Keratinocyte (primary cell): ENCODE data around the gene EDA. TPM values are rescaled to one million over a fixed set of nuclear protein-coding genes. Genes with fewer than 3 reads are reported as not detected.
"Not testable (repeated sequence)": the region's sequence is repeated elsewhere in the genome, so short reads cannot be mapped to it uniquely, and the experiment has no call there.

Source experiments
- DNase-seq: peaks from one replicate; pipeline ENCODE4 v3.0.0-alpha.2; 2011; ENCODE audit warnings: low read depth, missing footprints, low spot score
- FAIRE-seq: peaks from 2 replicates; lab custom pipeline; 2011; peaks lifted over from hg19 to GRCh38; lab: Jason Lieb, UNC
- H2AFZ ChIP-seq: 2 replicates; pipeline ENCODE4 v1.6.0; 2012; ENCODE audit warnings: low read length, control low read depth, inconsistent platforms; ENCODE audit not compliant: control insufficient read depth
- H3K27ac ChIP-seq: 2 replicates; pipeline ENCODE4 v1.5.1; 2011; ENCODE audit warnings: low read length; ENCODE audit not compliant: control insufficient read depth, insufficient read depth
- H3K27me3 ChIP-seq: 3 replicates; pipeline ENCODE4 v1.6.0; 2011; ENCODE audit warnings: low read length; ENCODE audit not compliant: control insufficient read depth, insufficient read depth; ENCODE audit errors: extremely low read depth
- H3K36me3 ChIP-seq, 2 experiments: 2 replicates in 1 of 2; 3 replicates in 1 of 2; pipeline ENCODE4 v1.5.1; 2011; ENCODE audit warnings: low read length in 2 of 2, mild to moderate bottlenecking in 1 of 2; ENCODE audit not compliant: control insufficient read depth in 2 of 2, insufficient read depth in 2 of 2; ENCODE audit errors: extremely low read depth in 1 of 2
- H3K4me1 ChIP-seq: 3 replicates; pipeline ENCODE4 v1.5.1; 2011; ENCODE audit warnings: low read length; ENCODE audit not compliant: control insufficient read depth, insufficient read depth; ENCODE audit errors: extremely low read depth
- H3K4me2 ChIP-seq: 3 replicates; pipeline ENCODE4 v1.6.0; 2011; ENCODE audit warnings: low read depth, low read length; ENCODE audit not compliant: control insufficient read depth, insufficient read depth; ENCODE audit errors: extremely low read depth
- H3K4me3 ChIP-seq, 3 experiments: fragments of 200-600 bp in 1 of 3; sonication (generic) in 1 of 3; 2 replicates in 2 of 3; 3 replicates in 1 of 3; pipeline ENCODE4 v1.5.1; 2011 to 2016; ENCODE audit warnings: low read length in 3 of 3, mild to moderate bottlenecking in 3 of 3, control low read depth in 2 of 3, inconsistent platforms in 1 of 3, low read depth in 1 of 3, mixed read lengths in 1 of 3, mixed run types in 1 of 3, moderate library complexity in 1 of 3; ENCODE audit not compliant: control insufficient read depth in 2 of 3, insufficient read depth in 2 of 3; ENCODE audit errors: extremely low read depth in 1 of 3
- H3K79me2 ChIP-seq: 2 replicates; pipeline ENCODE4 v1.6.0; 2012; ENCODE audit warnings: low read length; ENCODE audit not compliant: control insufficient read depth, insufficient read depth
- H3K9ac ChIP-seq: 3 replicates; pipeline ENCODE4 v1.6.0; 2011; ENCODE audit warnings: low read length; ENCODE audit not compliant: control insufficient read depth, insufficient read depth; ENCODE audit errors: extremely low read depth
- H3K9me1 ChIP-seq: 3 replicates; pipeline ENCODE4 v1.6.0; 2011; ENCODE audit warnings: low read length; ENCODE audit not compliant: control insufficient read depth, insufficient read depth; ENCODE audit errors: extremely low read depth
- H3K9me3 ChIP-seq: 2 replicates; pipeline ENCODE4 v1.5.1; 2012; ENCODE audit warnings: low read depth, low read length; ENCODE audit not compliant: control insufficient read depth
- H4K20me1 ChIP-seq: 3 replicates; pipeline ENCODE4 v1.6.0; 2011; ENCODE audit warnings: low read length; ENCODE audit not compliant: control insufficient read depth, insufficient read depth; ENCODE audit errors: extremely low read depth
- CTCF ChIP-seq, 3 experiments: IDR thresholded peaks in 1 of 3; conservative IDR thresholded peaks in 1 of 3; optimal IDR thresholded peaks in 1 of 3; 2 replicates in 2 of 3; 3 replicates in 1 of 3; pipeline versions ENCODE3 to v1.5.1; 2011; ENCODE audit warnings: low read length in 3 of 3, mild to moderate bottlenecking in 3 of 3, moderate library complexity in 2 of 3, control low read depth in 1 of 3, inconsistent platforms in 1 of 3; ENCODE audit not compliant: insufficient read depth in 2 of 3; ENCODE audit errors: extremely low read depth in 1 of 3
- EZH2 ChIP-seq: IDR thresholded peaks from one replicate; pipeline ENCODE4 v1.6.1; 2012; ENCODE audit warnings: inconsistent platforms, mild to moderate bottlenecking, low read length, moderate library complexity
- dilution Hi-C: fragments of 300-500 bp; cut with MboI; formaldehyde crosslinking; loops from one replicate; pipeline ENCODE4 v1.7.0; 2020; ENCODE audit warnings: low sequenced_read_pairs; ENCODE audit not compliant: extremely low pct_ligation_motif_present
- polyA plus RNA-seq, 5 experiments: library from polyadenylated mRNA; depleted of rRNA in 3 of 5; stranded (reverse) in 3 of 5; stranded (forward) in 1 of 5; unstranded in 1 of 5; fragments of >200 nt; gene quantifications; 1 replicate in 1 of 5; 2 replicates in 3 of 5; 3 replicates in 1 of 5; pipeline versions ENCODE4 v1.2.1 to v1.2.3, GENCODE V29; 2011 to 2012; ENCODE audit warnings: missing spikeins in 2 of 5, low read depth in 1 of 5, low replicate concordance in 1 of 5

EDA gene
- polyA plus RNA-seq, 1 donor (not counting 4 experiments of a cell fraction or from before 2014, with no cell fraction given) = 0.75 TPM

DNA sequence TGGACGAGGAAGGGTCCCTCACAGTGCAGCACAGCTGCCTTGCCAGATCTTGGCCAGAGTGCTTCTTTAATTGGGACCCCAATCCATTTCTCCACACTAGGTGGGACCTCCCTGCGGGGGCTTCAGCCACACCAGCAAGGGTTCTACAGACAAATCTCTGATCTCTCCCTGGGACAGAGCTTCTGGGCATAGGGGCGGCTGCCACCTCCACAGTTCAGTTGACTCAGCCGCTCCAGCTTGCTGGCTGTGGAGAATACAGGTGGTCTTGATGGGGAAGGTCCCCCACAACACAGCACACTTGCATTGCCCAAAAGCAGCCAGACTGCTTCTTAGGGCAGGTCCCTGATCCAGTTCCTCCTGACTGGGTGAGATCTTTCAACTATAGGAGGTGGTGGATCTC lies 199.6 kb downstream of the EDA start:
- no peaks in the 10 kb centered on the region for H3K4me1 ChIP-seq
- H3K4me3 ChIP-seq = no peak overlapping the region
- H3K4me2 ChIP-seq = no peak overlapping the region
- no peak for FAIRE-seq
- H2AFZ ChIP-seq = no peak overlapping the region
- H4K20me1 ChIP-seq = no peaks in the 10 kb centered on the region
- dilution Hi-C loops = no loop called here
- H3K9me3 ChIP-seq = no peaks in the 10 kb centered on the region
- no peaks in the 10 kb centered on the region for H3K79me2 ChIP-seq
- no peak overlapping the region for H3K27ac ChIP-seq
- H3K9ac ChIP-seq = no peak overlapping the region
- H3K9me1 ChIP-seq = no peaks in the 10 kb centered on the region
- H3K27me3 ChIP-seq = no peaks in the 10 kb centered on the region
- no peaks in the 10 kb centered on the region for H3K36me3 ChIP-seq
- DNase-seq = no peak
- TF ChIP-seq CTCF (optimal IDR thresholded peaks at IDR 0.05 in 1 of 3, IDR thresholded peaks at IDR 0.05 in 1 of 3, conservative IDR thresholded peaks at IDR 0.05 in 1 of 3; ENCODE audit: extremely low read depth in 1 of 3, insufficient read depth in 2 of 3, low read length in 3 of 3) = no peak
- no peak for TF ChIP-seq EZH2

DNA sequence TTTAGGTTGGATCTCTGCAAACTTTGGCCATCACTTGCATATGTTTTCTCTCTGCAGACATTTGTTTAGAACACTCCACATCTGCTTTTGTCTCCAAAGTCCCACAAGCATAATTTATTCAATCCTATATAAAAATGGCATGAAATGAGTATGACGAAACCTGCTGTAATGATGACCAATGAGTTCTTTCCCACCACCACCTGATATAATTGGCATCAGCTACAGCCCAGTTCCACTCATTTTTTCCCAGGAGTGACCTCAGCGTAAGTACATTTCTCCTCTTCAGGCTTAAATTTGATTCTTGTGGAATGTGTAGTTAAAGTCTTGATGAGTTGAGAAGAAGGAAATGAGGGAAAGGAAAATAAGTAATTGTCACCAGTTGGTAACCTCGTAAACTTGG lies 228.7 kb downstream of the EDA start:
- H3K79me2 ChIP-seq = no peaks in the 10 kb centered on the region
- H3K9me3 ChIP-seq = no peaks in the 10 kb centered on the region
- no peak overlapping the region for H3K4me3 ChIP-seq
- H3K4me2 ChIP-seq = no peak overlapping the region
- no peak overlapping the region for H3K27ac ChIP-seq
- no peaks in the 10 kb centered on the region for H3K4me1 ChIP-seq
- TF ChIP-seq CTCF (optimal IDR thresholded peaks at IDR 0.05 in 1 of 3, IDR thresholded peaks at IDR 0.05 in 1 of 3, conservative IDR thresholded peaks at IDR 0.05 in 1 of 3; ENCODE audit: extremely low read depth in 1 of 3, insufficient read depth in 2 of 3, low read length in 3 of 3) = no peak
- TF ChIP-seq EZH2 = no peak
- FAIRE-seq (no peak), DNase-seq (no peak)
- H4K20me1 ChIP-seq = no peaks in the 10 kb centered on the region
- H3K9me1 ChIP-seq = no peaks in the 10 kb centered on the region
- no peaks in the 10 kb centered on the region for H3K36me3 ChIP-seq
- H2AFZ ChIP-seq = no peak overlapping the region
- no peak overlapping the region for H3K9ac ChIP-seq
- H3K27me3 ChIP-seq = no peaks in the 10 kb centered on the region
- dilution Hi-C loops = no loop called here

- H3K9me3 ChIP-seq, H3K9me1 ChIP-seq, H3K9ac ChIP-seq, H3K36me3 ChIP-seq, H3K4me1 ChIP-seq, H3K27ac ChIP-seq, H3K79me2 ChIP-seq, DNase-seq, H3K4me2 ChIP-seq, FAIRE-seq, H3K27me3 ChIP-seq, H4K20me1 ChIP-seq, dilution Hi-C loops, H3K4me3 ChIP-seq, H2AFZ ChIP-seq: not testable (repeated sequence)
Observed at GRCh38 chrX:69859999-69860398, 244.1 kb downstream of the EDA start.
